ENCODE measurements around the gene SPAG4. TPM values are rescaled to one million over a fixed set of nuclear protein-coding genes. Genes with fewer than 3 reads are reported as not detected.

Gene SPAG4
- total and polyA plus RNA-seq, 2 donors (not counting 1 experiment from before 2014, with no cell fraction given) = 3.7 to 4.7 TPM

DNA sequence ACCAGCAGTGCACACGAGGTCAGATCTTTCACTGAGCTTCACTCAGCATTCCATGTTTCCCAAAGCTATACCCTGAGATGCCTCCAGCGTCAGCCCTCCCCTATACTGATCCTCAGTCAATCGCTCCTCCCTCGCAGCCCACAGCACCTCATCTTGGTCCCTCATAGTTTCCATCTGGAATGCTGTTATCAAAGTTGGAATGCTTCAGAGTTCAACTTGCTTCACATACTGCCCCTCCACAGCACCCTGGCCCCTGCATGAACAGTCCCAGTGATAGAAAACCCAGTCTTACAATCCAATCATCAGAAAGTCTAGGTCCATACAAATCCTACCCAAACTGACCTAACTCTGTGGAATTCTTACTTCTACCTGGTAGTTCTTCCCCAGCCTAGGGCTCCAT, 20.0 kb downstream of the SPAG4 start:
- no peak overlapping the region for H3K4me2 ChIP-seq (replicated peaks; ENCODE audit: low read depth, low read length, poor library complexity, severe bottlenecking)
- H3K27ac Mint-ChIP-seq = no peak overlapping the region
- no peak for DNase-seq
- no peak for TF ChIP-seq EZH2 (IDR thresholded peaks at IDR 0.05; ENCODE audit: borderline replicate concordance, insufficient read depth, low read depth, low read length, poor library complexity, severe bottlenecking)
- TF ChIP-seq, protein P1, sequence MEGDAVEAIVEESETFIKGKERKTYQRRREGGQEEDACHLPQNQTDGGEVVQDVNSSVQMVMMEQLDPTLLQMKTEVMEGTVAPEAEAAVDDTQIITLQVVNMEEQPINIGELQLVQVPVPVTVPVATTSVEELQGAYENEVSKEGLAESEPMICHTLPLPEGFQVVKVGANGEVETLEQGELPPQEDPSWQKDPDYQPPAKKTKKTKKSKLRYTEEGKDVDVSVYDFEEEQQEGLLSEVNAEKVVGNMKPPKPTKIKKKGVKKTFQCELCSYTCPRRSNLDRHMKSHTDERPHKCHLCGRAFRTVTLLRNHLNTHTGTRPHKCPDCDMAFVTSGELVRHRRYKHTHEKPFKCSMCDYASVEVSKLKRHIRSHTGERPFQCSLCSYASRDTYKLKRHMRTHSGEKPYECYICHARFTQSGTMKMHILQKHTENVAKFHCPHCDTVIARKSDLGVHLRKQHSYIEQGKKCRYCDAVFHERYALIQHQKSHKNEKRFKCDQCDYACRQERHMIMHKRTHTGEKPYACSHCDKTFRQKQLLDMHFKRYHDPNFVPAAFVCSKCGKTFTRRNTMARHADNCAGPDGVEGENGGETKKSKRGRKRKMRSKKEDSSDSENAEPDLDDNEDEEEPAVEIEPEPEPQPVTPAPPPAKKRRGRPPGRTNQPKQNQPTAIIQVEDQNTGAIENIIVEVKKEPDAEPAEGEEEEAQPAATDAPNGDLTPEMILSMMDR (IDR thresholded peaks at IDR 0.05) = no peak
- H3K9me3 ChIP-seq (ENCODE audit: control extremely low read depth in 1 of 3, control insufficient read depth in 2 of 3, insufficient read depth in 1 of 3, low read length in 2 of 3) = no peaks in the 10 kb centered on the region
- no peak overlapping the region for H3K4me3 ChIP-seq (ENCODE audit: control extremely low read depth in 1 of 5, extremely low read depth in 1 of 5, insufficient read depth in 1 of 5, low read depth in 2 of 5, low read length in 4 of 5)
- H4K20me1 ChIP-seq (ENCODE audit: control insufficient read depth, insufficient read depth, low read length, poor library complexity, severe bottlenecking) = peaks cover 66% of the 10 kb centered on the region
- H3K4me1 Mint-ChIP-seq = peaks cover 39% of the 10 kb centered on the region
- ChIA-PET POLR2A (no interaction called here), CTCF (interaction anchor here (1.3 to 2.0 kb wide), 2 partner anchors 12 to 16 kb away, joined by 3 to 5 read pairs; no protein-coding TSS in a partner anchor)
- H3K79me2 ChIP-seq (ENCODE audit: control insufficient read depth, insufficient read depth, low read length) = peaks cover 91% of the 10 kb centered on the region
- H3K27me3 Mint-ChIP-seq = no peaks in the 10 kb centered on the region
- H3K27ac ChIP-seq (ENCODE audit: low read length in 2 of 2) = no peak overlapping the region
- H3K4me3 Mint-ChIP-seq = no peak overlapping the region
- no peaks in the 10 kb centered on the region for H3K9me3 Mint-ChIP-seq (ENCODE audit: insufficient read depth)
- WGBS (ENCODE audit: insufficient coverage) = 96% methylated on average over 2 of the region's 4 CpGs
- no peak for ATAC-seq (ENCODE audit: low read depth)
- no peak overlapping the region for H2AFZ ChIP-seq (ENCODE audit: insufficient read depth, low read depth, low read length, poor library complexity, severe bottlenecking)
- intact Hi-C loops (cut with micrococcal nuclease) = no loop called here
- no peak overlapping the region for H3K9ac ChIP-seq (ENCODE audit: low read length)
- H3K27me3 ChIP-seq (replicated peaks in 1 of 4; ENCODE audit: control extremely low read depth in 1 of 4, control insufficient read depth in 3 of 4, insufficient read depth in 4 of 4, low read length in 3 of 4) = no peaks in the 10 kb centered on the region
- H3K36me3 ChIP-seq (replicated peaks in 1 of 2; ENCODE audit: control extremely low read depth in 1 of 2, control insufficient read depth in 1 of 2, extremely low read depth in 1 of 2, insufficient read depth in 2 of 2, low read length in 1 of 2) = peaks cover 1 to 21% of the 10 kb centered on the region in 2 experiments
- H3K4me1 ChIP-seq (ENCODE audit: control insufficient read depth in 2 of 2, insufficient read depth in 2 of 2, low read length in 2 of 2) = no peaks in the 10 kb centered on the region

DNA sequence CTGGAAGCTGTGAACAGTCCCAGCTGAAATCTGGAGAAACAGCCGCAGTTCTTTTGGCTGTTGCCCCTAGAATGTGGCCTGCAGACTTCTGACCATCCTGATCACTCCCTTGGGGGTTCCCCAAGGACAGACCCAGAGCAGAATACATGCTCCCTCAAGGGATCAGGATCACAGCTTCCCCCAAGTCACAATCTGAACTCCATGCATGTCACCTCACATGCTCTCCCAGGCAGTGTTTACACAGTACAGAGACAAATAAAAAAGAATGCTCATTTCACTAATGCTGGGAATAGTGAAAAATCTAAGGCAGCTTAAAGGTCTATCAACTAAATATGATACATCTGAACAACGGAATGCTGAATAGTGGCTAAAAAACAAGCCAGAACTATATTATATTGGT, 20.5 kb downstream of the SPAG4 start:
- no peak overlapping the region for H3K4me3 ChIP-seq (ENCODE audit: control extremely low read depth in 1 of 5, extremely low read depth in 1 of 5, insufficient read depth in 1 of 5, low read depth in 2 of 5, low read length in 4 of 5)
- peaks cover 70% of the 10 kb centered on the region for H4K20me1 ChIP-seq (ENCODE audit: control insufficient read depth, insufficient read depth, low read length, poor library complexity, severe bottlenecking)
- 91% methylated on average over 1 of the region's 2 CpGs for WGBS (ENCODE audit: insufficient coverage)

More for the DNA sequence above, 20.5 kb downstream of the SPAG4 start:
- H3K9ac ChIP-seq (ENCODE audit: low read length) = no peak overlapping the region
- no peak overlapping the region for H3K27ac ChIP-seq (ENCODE audit: low read length in 2 of 2)
- H3K4me1 ChIP-seq (ENCODE audit: control insufficient read depth in 2 of 2, insufficient read depth in 2 of 2, low read length in 2 of 2) = no peaks in the 10 kb centered on the region
- Mint-ChIP-seq H3K4me1 (peaks cover 39% of the 10 kb centered on the region), H3K27me3 (no peaks in the 10 kb centered on the region), H3K9me3 (ENCODE audit: insufficient read depth) (no peaks in the 10 kb centered on the region), H3K27ac (no peak overlapping the region), H3K4me3 (no peak overlapping the region)
- no peak for ATAC-seq (ENCODE audit: low read depth)
- no peak for DNase-seq
- no peak overlapping the region for H2AFZ ChIP-seq (ENCODE audit: insufficient read depth, low read depth, low read length, poor library complexity, severe bottlenecking)
- peaks cover 91% of the 10 kb centered on the region for H3K79me2 ChIP-seq (ENCODE audit: control insufficient read depth, insufficient read depth, low read length)
- no peaks in the 10 kb centered on the region for H3K27me3 ChIP-seq (replicated peaks in 1 of 4; ENCODE audit: control extremely low read depth in 1 of 4, control insufficient read depth in 3 of 4, insufficient read depth in 4 of 4, low read length in 3 of 4)
- CTCF ChIA-PET = no interaction called here
- H3K9me3 ChIP-seq (ENCODE audit: control extremely low read depth in 1 of 3, control insufficient read depth in 2 of 3, insufficient read depth in 1 of 3, low read length in 2 of 3) = no peaks in the 10 kb centered on the region
- H3K36me3 ChIP-seq (replicated peaks in 1 of 2; ENCODE audit: control extremely low read depth in 1 of 2, control insufficient read depth in 1 of 2, extremely low read depth in 1 of 2, insufficient read depth in 2 of 2, low read length in 1 of 2) = peaks cover 0 to 17% of the 10 kb centered on the region in 2 experiments
- intact Hi-C loops (cut with micrococcal nuclease) = no loop called here
- no peak for TF ChIP-seq EZH2 (IDR thresholded peaks at IDR 0.05; ENCODE audit: borderline replicate concordance, insufficient read depth, low read depth, low read length, poor library complexity, severe bottlenecking)
- TF ChIP-seq, protein P1 (IDR thresholded peaks at IDR 0.05) = no peak
- no peak overlapping the region for H3K4me2 ChIP-seq (replicated peaks; ENCODE audit: low read depth, low read length, poor library complexity, severe bottlenecking)
- POLR2A ChIA-PET = no interaction called here

Measured in B cell (primary cell).